ENCODE results near the gene ADGRD1.
"Not testable (repeated sequence)": the region's sequence is repeated elsewhere in the genome, so short reads cannot be mapped to it uniquely, and the experiment has no call there.

Gene ADGRD1
- total RNA-seq = 0 to 0.13 (median 0) reads per million in 9 experiments

- Mint-ChIP-seq H3K36me3 (ENCODE audit: insufficient read depth) (no peaks in the 10 kb centered on the region), H3K4me1 (ENCODE audit: low read depth in 2 of 2) (peaks cover 0 to 2% of the 10 kb centered on the region in 2 donors), H3K4me3 (no peak within 1 kb of the TSS), H3K9me3 (no peaks in the 10 kb centered on the region), H3K27me3 (peaks cover 39 to 56% of the 10 kb centered on the region in 2 donors), H3K27ac (peak within 1 kb of the TSS in 1 of 2 donors; percentile 38)
- no peak for ATAC-seq (replicated peaks)
- DNase-seq = no peak
Observed at GRCh38 chr12:130953771-130954543, at the start of gene ADGRD1. TSS of gene ADGRD1 (plus strand) at chr12:130953907. CDS start at chr12:130954466, 559 bp downstream.

- Mint-ChIP-seq H3K4me3 (no peak overlapping the region), H3K27me3 (peaks cover 10 to 19% of the 10 kb centered on the region in 2 donors), H3K4me1 (ENCODE audit: low read depth in 2 of 2) (no peaks in the 10 kb centered on the region), H3K36me3 (ENCODE audit: insufficient read depth) (no peaks in the 10 kb centered on the region), H3K9me3 (no peaks in the 10 kb centered on the region), H3K27ac (no peak overlapping the region)
- ATAC-seq (replicated peaks) = no peak
- DNase-seq = no peak
Observed at GRCh38 chr12:130904064-130904463, 49.6 kb upstream of the ADGRD1 start.

- DNase-seq; H3K27ac Mint-ChIP-seq; H3K4me1 Mint-ChIP-seq (ENCODE audit: low read depth in 2 of 2); H3K9me3 Mint-ChIP-seq; H3K4me3 Mint-ChIP-seq; ATAC-seq (replicated peaks); H3K36me3 Mint-ChIP-seq (ENCODE audit: insufficient read depth): not testable (repeated sequence)
- peaks cover 16 to 28% of the 10 kb centered on the region in 2 donors for H3K27me3 Mint-ChIP-seq
Observed at GRCh38 chr12:130904936-130905455, 48.7 kb upstream of the ADGRD1 start.

- Mint-ChIP-seq H3K27ac (no peak overlapping the region), H3K36me3 (ENCODE audit: insufficient read depth) (peaks cover 3% of the 10 kb centered on the region), H3K4me3 (no peak overlapping the region), H3K4me1 (ENCODE audit: low read depth in 2 of 2) (no peaks in the 10 kb centered on the region), H3K27me3 (peaks cover 21 to 42% of the 10 kb centered on the region in 2 donors), H3K9me3 (peaks cover 0 to 14% of the 10 kb centered on the region in 2 donors)
- DNase-seq (no peak), ATAC-seq (replicated peaks) (no peak)
Observed at GRCh38 chr12:130909111-130909510, 44.6 kb upstream of the ADGRD1 start.

GRCh38 chr12:130911193-130911592, 42.5 kb upstream of the ADGRD1 start:
- H3K4me1 Mint-ChIP-seq (ENCODE audit: low read depth in 2 of 2) = no peaks in the 10 kb centered on the region
- H3K9me3 Mint-ChIP-seq = peaks cover 0 to 14% of the 10 kb centered on the region in 2 donors
- DNase-seq (no peak), ATAC-seq (replicated peaks) (no peak)
- peaks cover 31 to 51% of the 10 kb centered on the region in 2 donors for H3K27me3 Mint-ChIP-seq
- H3K4me3 Mint-ChIP-seq = no peak overlapping the region
- H3K36me3 Mint-ChIP-seq (ENCODE audit: insufficient read depth) = peaks cover 3% of the 10 kb centered on the region
- H3K27ac Mint-ChIP-seq = no peak overlapping the region

- no peak for DNase-seq
- Mint-ChIP-seq H3K27ac (no peak overlapping the region), H3K27me3 (peaks cover 38 to 58% of the 10 kb centered on the region in 2 donors), H3K4me1 (ENCODE audit: low read depth in 2 of 2) (no peaks in the 10 kb centered on the region), H3K4me3 (no peak overlapping the region), H3K9me3 (peaks cover 0 to 14% of the 10 kb centered on the region in 2 donors), H3K36me3 (ENCODE audit: insufficient read depth) (peaks cover 3% of the 10 kb centered on the region)
- no peak for ATAC-seq (replicated peaks)
Observed at GRCh38 chr12:130911933-130912332, 41.8 kb upstream of the ADGRD1 start.

- DNase-seq (no peak), ATAC-seq (replicated peaks) (no peak)
- no peak overlapping the region for H3K27ac Mint-ChIP-seq
- H3K4me1 Mint-ChIP-seq (ENCODE audit: low read depth in 2 of 2) = no peaks in the 10 kb centered on the region
- peaks cover 0 to 8% of the 10 kb centered on the region in 2 donors for H3K9me3 Mint-ChIP-seq
- peaks cover 56 to 76% of the 10 kb centered on the region in 2 donors for H3K27me3 Mint-ChIP-seq
- peaks cover 4% of the 10 kb centered on the region for H3K36me3 Mint-ChIP-seq (ENCODE audit: insufficient read depth)
- no peak overlapping the region for H3K4me3 Mint-ChIP-seq
Observed at GRCh38 chr12:130916241-130916911, 37.3 kb upstream of the ADGRD1 start.

GRCh38 chr12:130917607-130918006, 36.1 kb upstream of the ADGRD1 start:
- Mint-ChIP-seq H3K4me3 (no peak overlapping the region), H3K27ac (no peak overlapping the region), H3K36me3 (ENCODE audit: insufficient read depth) (peaks cover 4% of the 10 kb centered on the region), H3K4me1 (ENCODE audit: low read depth in 2 of 2) (no peaks in the 10 kb centered on the region), H3K9me3 (no peaks in the 10 kb centered on the region), H3K27me3 (peaks cover 65 to 89% of the 10 kb centered on the region in 2 donors)
- no peak for DNase-seq
- no peak for ATAC-seq (replicated peaks)

GRCh38 chr12:130919086-130919485, 34.6 kb upstream of the ADGRD1 start:
- no peak overlapping the region for H3K27ac Mint-ChIP-seq
- H3K4me3 Mint-ChIP-seq = no peak overlapping the region
- H3K4me1 Mint-ChIP-seq (ENCODE audit: low read depth in 2 of 2) = no peaks in the 10 kb centered on the region
- no peaks in the 10 kb centered on the region for H3K9me3 Mint-ChIP-seq
- no peak for DNase-seq
- no peak for ATAC-seq (replicated peaks)
- H3K36me3 Mint-ChIP-seq (ENCODE audit: insufficient read depth) = peaks cover 4% of the 10 kb centered on the region
- H3K27me3 Mint-ChIP-seq = peaks cover 65 to 88% of the 10 kb centered on the region in 2 donors

- Mint-ChIP-seq H3K36me3 (ENCODE audit: insufficient read depth) (peaks cover 4% of the 10 kb centered on the region), H3K9me3 (no peaks in the 10 kb centered on the region), H3K4me3 (no peak overlapping the region), H3K27me3 (peaks cover 59 to 91% of the 10 kb centered on the region in 2 donors), H3K4me1 (ENCODE audit: low read depth in 2 of 2) (no peaks in the 10 kb centered on the region), H3K27ac (no peak overlapping the region)
- ATAC-seq (replicated peaks) (no peak), DNase-seq (no peak)
Observed at GRCh38 chr12:130920119-130920703, 33.5 kb upstream of the ADGRD1 start.

- Mint-ChIP-seq H3K9me3 (no peaks in the 10 kb centered on the region), H3K27ac (no peak overlapping the region), H3K36me3 (ENCODE audit: insufficient read depth) (peaks cover 4% of the 10 kb centered on the region), H3K27me3 (peaks cover 65 to 92% of the 10 kb centered on the region in 2 donors), H3K4me1 (ENCODE audit: low read depth in 2 of 2) (no peaks in the 10 kb centered on the region), H3K4me3 (no peak overlapping the region)
- no peak for DNase-seq
- ATAC-seq (replicated peaks) = no peak
Observed at GRCh38 chr12:130920723-130921381, 32.9 kb upstream of the ADGRD1 start.

GRCh38 chr12:130922511-130922953, 31.2 kb upstream of the ADGRD1 start:
- DNase-seq (no peak), ATAC-seq (replicated peaks) (no peak)
- Mint-ChIP-seq H3K36me3 (ENCODE audit: insufficient read depth) (peaks cover 4% of the 10 kb centered on the region), H3K27ac (no peak overlapping the region), H3K4me1 (ENCODE audit: low read depth in 2 of 2) (no peaks in the 10 kb centered on the region), H3K9me3 (no peaks in the 10 kb centered on the region), H3K4me3 (no peak overlapping the region), H3K27me3 (peaks cover 59 to 91% of the 10 kb centered on the region in 2 donors)
